HCT116 (cell line): Measurements from ENCODE around the gene MIAT. TPM values are rescaled to one million over a fixed set of nuclear protein-coding genes. Genes with fewer than 3 reads are reported as not detected.

Source experiments
- ATAC-seq: fragments of 200-7000 bp; cut with Tn5 transposase; 2 replicates; pipeline ENCODE4 v1.9.1; 2020; ENCODE audit warnings: mild to moderate bottlenecking, moderate library complexity
- BruUV-seq: library from RNA; stranded (reverse); fragments of 400-500 nt; replicated peaks from 2 replicates; lab custom pipeline; 2021; lab: Mats Ljungman, UMichigan
- CTCF ChIA-PET: fragments of 300-600 bp; sonication (Branson Sonifier 250); formaldehyde crosslinking; loops from one replicate; lab custom pipeline; 2021; ENCODE audit warnings: antibody characterized with exemption; lab: Charles Lee
- POLR2A ChIA-PET: fragments of 300-600, 350-600 bp; sonication (Branson Sonifier 250); formaldehyde crosslinking; loops from one replicate; lab custom pipeline; 2021; ENCODE audit warnings: antibody characterized with exemption; lab: Charles Lee
- RAD21 ChIA-PET, 2 experiments: fragments of 300-600 bp; sonication (Branson Sonifier 250); formaldehyde crosslinking; loops; one replicate each; lab custom pipeline; 2023; ENCODE audit warnings: low total read pairs in 2 of 2; ENCODE audit not compliant: uncharacterized antibody in 2 of 2, unreplicated experiment in 2 of 2, low non-redundant PET in 1 of 2; lab: Charles Lee
- DNase-seq: peaks from one replicate; pipeline ENCODE4 v3.0.0-alpha.2; 2010; ENCODE audit warnings: low read depth, low spot score
- H2AFZ ChIP-seq: fragments of 200-600 bp; shearing (Covaris generic), sonication (generic); 2 replicates; pipeline ENCODE4 v1.6.1; 2017; ENCODE audit warnings: low read depth, mixed run types, mixed read lengths, antibody characterized with exemption, low read length; ENCODE audit not compliant: poor library complexity, severe bottlenecking
- H3K27ac ChIP-seq: 2 replicates; pipeline ENCODE4 v1.5.1; 2012; ENCODE audit warnings: low read depth, low read length
- H3K27me3 ChIP-seq: fragments of 200-600 bp; sonication (generic); 2 replicates; pipeline ENCODE4 v1.6.1; 2016; ENCODE audit warnings: mixed run types, low read length, mixed read lengths; ENCODE audit not compliant: insufficient read depth
- H3K36me3 ChIP-seq, 2 experiments: fragments of 200-500 bp in 1 of 2; fragments of 200-600 bp in 1 of 2; sonication (Bioruptor generic) in 1 of 2; sonication (generic) in 1 of 2; 2 replicates each; pipeline versions ENCODE4 v1.5.1 to v1.6.1; 2014 to 2016; ENCODE audit warnings: low read length in 2 of 2, inconsistent platforms in 1 of 2, mixed read lengths in 1 of 2, mixed run types in 1 of 2; ENCODE audit not compliant: insufficient read depth in 2 of 2, control insufficient read depth in 1 of 2
- H3K4me1 ChIP-seq, 2 experiments: fragments of 200-600 bp in 1 of 2; sonication (generic) in 1 of 2; 2 replicates each; pipeline versions ENCODE4 v1.5.1 to v1.6.1; 2012 to 2017; ENCODE audit warnings: low read length in 2 of 2, inconsistent platforms in 1 of 2, mild to moderate bottlenecking in 1 of 2, mixed read lengths in 1 of 2, mixed run types in 1 of 2, moderate library complexity in 1 of 2; ENCODE audit not compliant: insufficient read depth in 2 of 2, control insufficient read depth in 1 of 2
- H3K4me2 ChIP-seq: fragments of 200-600 bp; sonication (generic); 2 replicates; pipeline ENCODE4 v1.6.1; 2017; ENCODE audit warnings: mixed run types, low read length, mixed read lengths
- H3K4me3 ChIP-seq, 2 experiments: fragments of 200-600 bp in 1 of 2; sonication (generic) in 1 of 2; replicated peaks in 1 of 2; 2 replicates each; pipeline ENCODE4 v1.5.1; 2011 to 2016; ENCODE audit warnings: low read length in 2 of 2, control low read depth in 1 of 2, low read depth in 1 of 2, mild to moderate bottlenecking in 1 of 2, mixed read lengths in 1 of 2, mixed run types in 1 of 2
- H3K79me2 ChIP-seq: fragments of 200-600 bp; sonication (generic); 2 replicates; pipeline ENCODE4 v1.6.1; 2017; ENCODE audit warnings: mild to moderate bottlenecking, mixed run types, low read length, moderate library complexity, mixed read lengths; ENCODE audit not compliant: insufficient read depth
- H3K9ac ChIP-seq: fragments of 200-600 bp; sonication (generic); 2 replicates; pipeline ENCODE4 v1.6.1; 2016; ENCODE audit warnings: low read length, mixed read lengths
- H3K9me2 ChIP-seq: fragments of 200-600 bp; sonication (generic), shearing (Covaris generic); 2 replicates; pipeline ENCODE4 v1.6.1; 2017; ENCODE audit warnings: mixed run types, mild to moderate bottlenecking, moderate library complexity; ENCODE audit not compliant: insufficient read depth
- H3K9me3 ChIP-seq, 2 experiments: fragments of 200-500 bp in 1 of 2; fragments of 200-600 bp in 1 of 2; sonication (Bioruptor generic) in 1 of 2; sonication (generic) in 1 of 2; 2 replicates each; pipeline ENCODE4 v1.6.1; 2014 to 2017; ENCODE audit warnings: low read length in 2 of 2, mixed read lengths in 2 of 2, inconsistent platforms in 1 of 2, low read depth in 1 of 2, mild to moderate bottlenecking in 1 of 2, mixed run types in 1 of 2, moderate library complexity in 1 of 2; ENCODE audit not compliant: control insufficient read depth in 1 of 2, insufficient read depth in 1 of 2
- H4K20me1 ChIP-seq: fragments of 200-600 bp; sonication (generic), shearing (Covaris generic); 2 replicates; pipeline ENCODE4 v1.6.1; 2017; ENCODE audit warnings: mixed run types, mild to moderate bottlenecking, moderate library complexity; ENCODE audit not compliant: insufficient read depth
- EZH2phosphoT487 ChIP-seq: fragments of 200-600 bp; IDR thresholded peaks from 2 replicates; pipeline ENCODE4 v1.6.1; 2018; ENCODE audit warnings: antibody characterized with exemption, borderline replicate concordance
- FOSL1 ChIP-seq: IDR thresholded peaks from 2 replicates; pipeline ENCODE4 v1.6.1; 2012; ENCODE audit warnings: low read depth
- JUND ChIP-seq: IDR thresholded peaks from 2 replicates; pipeline ENCODE4 v1.6.1; 2012
- POLR2AphosphoS5 ChIP-seq: IDR thresholded peaks from 2 replicates; pipeline ENCODE4 v1.6.1; 2011; ENCODE audit warnings: mild to moderate bottlenecking, low read depth, low read length, moderate library complexity
- RAD21 ChIP-seq: IDR thresholded peaks from 2 replicates; pipeline ENCODE4 v1.6.1; 2012; ENCODE audit warnings: low read depth, mild to moderate bottlenecking
- SP1 ChIP-seq: IDR thresholded peaks from 2 replicates; pipeline ENCODE4 v1.6.1; 2012; ENCODE audit warnings: low read depth
- ZNF274 ChIP-seq: fragments of 200-500 bp; sonication (Bioruptor generic); IDR thresholded peaks from 2 replicates; pipeline ENCODE4 v1.6.1; 2014; ENCODE audit warnings: mild to moderate bottlenecking, low read depth, low read length, inconsistent platforms
- intact Hi-C: fragments of 100-400 bp; cut with micrococcal nuclease; formaldehyde crosslinking; loops from 2 replicates; pipeline ENCODE4 v1.10.0; 2022
- total RNA-seq: library from RNA; stranded (reverse); gene quantifications from one replicate; pipeline ENCODE4 v1.2.1, GENCODE V29; 2021; ENCODE audit not compliant: unreplicated experiment
- TF ChIP-seq, protein P1 (sequence below): IDR thresholded peaks from 2 replicates; pipeline ENCODE4 v1.6.1; 2012
- TF ChIP-seq, protein P2 (sequence below): IDR thresholded peaks from 2 replicates; pipeline ENCODE4 v1.6.1; 2012
- TF ChIP-seq, protein P3 (sequence below), 3 experiments: fragments of 200-600 bp in 1 of 3; sonication (generic) in 1 of 3; IDR thresholded peaks in 2 of 3; conservative IDR thresholded peaks in 1 of 3; 2 replicates each; pipeline ENCODE4 v1.5.1; 2012 to 2017; ENCODE audit warnings: low read depth in 2 of 3, low read length in 2 of 3, antibody characterized with exemption in 1 of 3, borderline replicate concordance in 1 of 3, control low read depth in 1 of 3, mild to moderate bottlenecking in 1 of 3, mixed read lengths in 1 of 3, mixed run types in 1 of 3, moderate library complexity in 1 of 3; ENCODE audit not compliant: insufficient read depth in 1 of 3

MIAT gene
- total RNA-seq, 1 experiment from 2014 or later: 0.54 TPM

DNA sequence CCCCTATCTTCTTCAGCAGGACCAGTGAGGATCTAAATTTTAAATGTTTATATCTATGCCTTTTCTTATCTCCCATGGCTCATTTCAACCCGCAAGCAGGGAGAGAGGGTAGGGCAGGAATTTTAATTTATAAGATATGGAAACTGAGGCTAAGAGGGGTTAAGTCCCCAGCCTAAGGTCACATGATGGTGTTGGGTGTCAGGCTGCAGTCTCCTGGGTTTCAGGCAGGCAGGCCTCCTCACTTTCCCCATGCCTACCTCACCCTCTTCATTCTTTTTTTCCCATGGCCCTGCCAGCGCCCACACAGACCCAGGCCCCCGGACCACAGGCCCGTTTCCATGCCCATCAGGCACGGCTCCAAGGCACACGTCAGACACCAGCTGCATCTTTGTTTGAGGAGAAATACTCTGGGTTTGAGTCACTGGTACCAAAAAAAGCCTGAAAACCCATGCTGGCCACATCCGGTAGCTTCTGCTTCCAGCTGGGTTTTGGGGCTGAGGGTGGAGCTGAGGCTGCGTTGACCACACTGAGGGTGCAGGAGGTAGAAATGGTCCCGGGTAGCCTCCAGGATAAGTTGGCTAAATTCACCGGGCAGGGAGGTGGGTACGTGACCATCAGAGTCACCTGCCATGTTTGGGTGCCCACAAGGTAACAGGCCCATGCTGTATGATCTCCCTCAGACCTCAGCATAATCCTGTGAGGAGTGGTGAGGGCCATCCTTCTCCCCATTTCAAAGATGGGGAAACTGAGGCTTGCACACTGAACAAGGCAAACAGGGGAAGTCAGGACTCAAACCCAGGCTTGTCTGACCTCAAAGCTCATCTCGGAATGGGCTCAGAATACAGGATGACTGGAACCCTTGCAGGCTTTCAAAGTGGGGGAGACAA is 47.1 kb upstream of the MIAT start (continued):
- TF ChIP-seq, protein P1, sequence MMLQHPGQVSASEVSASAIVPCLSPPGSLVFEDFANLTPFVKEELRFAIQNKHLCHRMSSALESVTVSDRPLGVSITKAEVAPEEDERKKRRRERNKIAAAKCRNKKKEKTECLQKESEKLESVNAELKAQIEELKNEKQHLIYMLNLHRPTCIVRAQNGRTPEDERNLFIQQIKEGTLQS: no peak
- TF ChIP-seq ZNF274 (no peak), JUND (no peak)
- TF ChIP-seq, protein P2, sequence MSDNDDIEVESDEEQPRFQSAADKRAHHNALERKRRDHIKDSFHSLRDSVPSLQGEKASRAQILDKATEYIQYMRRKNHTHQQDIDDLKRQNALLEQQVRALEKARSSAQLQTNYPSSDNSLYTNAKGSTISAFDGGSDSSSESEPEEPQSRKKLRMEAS: no peak

DNA sequence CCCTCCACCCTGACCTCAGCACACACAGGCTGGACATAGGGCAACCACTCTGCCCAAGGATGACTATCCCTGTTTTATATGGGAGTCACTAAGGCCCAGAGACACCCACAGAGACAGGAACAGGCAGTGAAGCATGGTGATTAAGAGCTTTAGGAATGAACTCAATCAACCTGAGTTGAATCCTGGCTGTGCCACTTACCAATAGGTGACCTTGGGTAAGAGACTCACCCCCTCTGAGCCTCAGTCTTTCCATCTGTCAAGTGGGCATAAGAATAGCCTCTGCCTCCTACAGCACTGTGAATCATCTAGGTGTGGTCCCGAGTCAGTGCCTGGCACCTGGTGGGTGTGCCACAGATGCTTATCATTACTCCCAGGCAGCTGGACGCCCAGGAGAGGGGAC is 46.4 kb upstream of the MIAT start:
- ATAC-seq (no peak), DNase-seq (no peak)
- Histone ChIP-seq H3K79me2 (no peaks in the 10 kb centered on the region), H3K9me3 (no peaks in the 10 kb centered on the region), H2AFZ (no peak overlapping the region), H3K27ac (no peak overlapping the region), H3K36me3 (no peaks in the 10 kb centered on the region), H4K20me1 (no peaks in the 10 kb centered on the region), H3K9me2 (no peaks in the 10 kb centered on the region), H3K4me2 (no peak overlapping the region), H3K27me3 (peaks cover 15% of the 10 kb centered on the region; the same call in 1 of the 2 replicates), H3K4me3 (no peak overlapping the region), H3K9ac (no peak overlapping the region), H3K4me1 (no peaks in the 10 kb centered on the region)
- ChIA-PET CTCF (no interaction called here), RAD21 (no interaction called here), POLR2A (no interaction called here)
- BruUV-seq: no TSS peak
- intact Hi-C loops: no loop called here
- TF ChIP-seq FOSL1 (no peak), EZH2phosphoT487 (no peak), POLR2AphosphoS5 (no peak), RAD21 (no peak), SP1 (no peak)
- TF ChIP-seq, protein P1: no peak
- TF ChIP-seq, protein P3, sequence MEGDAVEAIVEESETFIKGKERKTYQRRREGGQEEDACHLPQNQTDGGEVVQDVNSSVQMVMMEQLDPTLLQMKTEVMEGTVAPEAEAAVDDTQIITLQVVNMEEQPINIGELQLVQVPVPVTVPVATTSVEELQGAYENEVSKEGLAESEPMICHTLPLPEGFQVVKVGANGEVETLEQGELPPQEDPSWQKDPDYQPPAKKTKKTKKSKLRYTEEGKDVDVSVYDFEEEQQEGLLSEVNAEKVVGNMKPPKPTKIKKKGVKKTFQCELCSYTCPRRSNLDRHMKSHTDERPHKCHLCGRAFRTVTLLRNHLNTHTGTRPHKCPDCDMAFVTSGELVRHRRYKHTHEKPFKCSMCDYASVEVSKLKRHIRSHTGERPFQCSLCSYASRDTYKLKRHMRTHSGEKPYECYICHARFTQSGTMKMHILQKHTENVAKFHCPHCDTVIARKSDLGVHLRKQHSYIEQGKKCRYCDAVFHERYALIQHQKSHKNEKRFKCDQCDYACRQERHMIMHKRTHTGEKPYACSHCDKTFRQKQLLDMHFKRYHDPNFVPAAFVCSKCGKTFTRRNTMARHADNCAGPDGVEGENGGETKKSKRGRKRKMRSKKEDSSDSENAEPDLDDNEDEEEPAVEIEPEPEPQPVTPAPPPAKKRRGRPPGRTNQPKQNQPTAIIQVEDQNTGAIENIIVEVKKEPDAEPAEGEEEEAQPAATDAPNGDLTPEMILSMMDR (IDR thresholded peaks at IDR 0.05 in 2 of 3, conservative IDR thresholded peaks at IDR 0.05 in 1 of 3; ENCODE audit: borderline replicate concordance in 1 of 3, insufficient read depth in 1 of 3, low read depth in 2 of 3, low read length in 2 of 3): no peak
